ENCODE results near the gene DIP2C.

The DIP2C gene

GRCh38 chr10:232061-232460 lies 457.4 kb downstream of the DIP2C start:
- no peaks in the 10 kb centered on the region for H3F3A ChIP-seq (ENCODE audit: low read depth)
- H3K36me3 ChIP-seq (ENCODE audit: insufficient read depth, low read length) = peaks cover 5% of the 10 kb centered on the region
- no peak overlapping the region for H3K4me2 ChIP-seq (ENCODE audit: low read depth, low read length, poor library complexity, severe bottlenecking)
- TF ChIP-seq CTCF (conservative IDR thresholded peaks at IDR 0.05; ENCODE audit: low read length) (no peak), EZH2phosphoT487 (IDR thresholded peaks at IDR 0.05; ENCODE audit: borderline replicate concordance) (no peak)
- no peaks in the 10 kb centered on the region for H3K27me3 ChIP-seq (ENCODE audit: insufficient read depth, low read length, poor library complexity, severe bottlenecking)
- H4K20me1 ChIP-seq (ENCODE audit: insufficient read depth, low read length, poor library complexity, severe bottlenecking) = peaks cover 4% of the 10 kb centered on the region
- no peaks in the 10 kb centered on the region for H3K9me2 ChIP-seq (replicated peaks; ENCODE audit: low read depth, low read length)
- no peak overlapping the region for H3K9ac ChIP-seq (ENCODE audit: low read depth, low read length, poor library complexity, severe bottlenecking)
- H3K9me3 ChIP-seq (ENCODE audit: insufficient read depth, low read depth, low read length) = no peaks in the 10 kb centered on the region
- H3K4me1 ChIP-seq (ENCODE audit: insufficient read depth, low read length, poor library complexity, severe bottlenecking) = peaks cover 18% of the 10 kb centered on the region
- H3K79me2 ChIP-seq (ENCODE audit: insufficient read depth, low read length) = no peaks in the 10 kb centered on the region
- no peak overlapping the region for H2AFZ ChIP-seq (ENCODE audit: low read length)
- H3K4me3 ChIP-seq (ENCODE audit: low read length, poor library complexity, severe bottlenecking) = no peak overlapping the region

GRCh38 chr10:230758-231157 lies 458.7 kb downstream of the DIP2C start:
- H3K9ac ChIP-seq (ENCODE audit: low read depth, low read length, poor library complexity, severe bottlenecking) = no peak overlapping the region
- peaks cover 14% of the 10 kb centered on the region for H3K4me1 ChIP-seq (ENCODE audit: insufficient read depth, low read length, poor library complexity, severe bottlenecking)
- H3K9me2 ChIP-seq (replicated peaks; ENCODE audit: low read depth, low read length) = no peaks in the 10 kb centered on the region
- TF ChIP-seq EZH2phosphoT487 (IDR thresholded peaks at IDR 0.05; ENCODE audit: borderline replicate concordance) (no peak), CTCF (conservative IDR thresholded peaks at IDR 0.05; ENCODE audit: low read length) (peak; percentile 84)
- no peaks in the 10 kb centered on the region for H3F3A ChIP-seq (ENCODE audit: low read depth)
- no peak overlapping the region for H2AFZ ChIP-seq (ENCODE audit: low read length)
- no peaks in the 10 kb centered on the region; the same call in 1 of the 2 replicates for H3K36me3 ChIP-seq (ENCODE audit: insufficient read depth, low read length)
- no peak overlapping the region for H3K4me3 ChIP-seq (ENCODE audit: low read length, poor library complexity, severe bottlenecking)
- no peaks in the 10 kb centered on the region for H3K79me2 ChIP-seq (ENCODE audit: insufficient read depth, low read length)
- no peak overlapping the region for H3K4me2 ChIP-seq (ENCODE audit: low read depth, low read length, poor library complexity, severe bottlenecking)
- H3K27me3 ChIP-seq (ENCODE audit: insufficient read depth, low read length, poor library complexity, severe bottlenecking) = no peaks in the 10 kb centered on the region
- no peaks in the 10 kb centered on the region for H3K9me3 ChIP-seq (ENCODE audit: insufficient read depth, low read depth, low read length)
- peaks cover 4% of the 10 kb centered on the region for H4K20me1 ChIP-seq (ENCODE audit: insufficient read depth, low read length, poor library complexity, severe bottlenecking)

GRCh38 chr10:228366-228765 lies 461.1 kb downstream of the DIP2C start:
- no peak for TF ChIP-seq CTCF (conservative IDR thresholded peaks at IDR 0.05; ENCODE audit: low read length)
- no peak for TF ChIP-seq EZH2phosphoT487 (IDR thresholded peaks at IDR 0.05; ENCODE audit: borderline replicate concordance)
- Histone ChIP-seq H3K4me3 (ENCODE audit: low read length, poor library complexity, severe bottlenecking) (no peak overlapping the region), H3K79me2 (ENCODE audit: insufficient read depth, low read length) (no peaks in the 10 kb centered on the region), H3K9ac (ENCODE audit: low read depth, low read length, poor library complexity, severe bottlenecking) (no peak overlapping the region), H3K4me1 (ENCODE audit: insufficient read depth, low read length, poor library complexity, severe bottlenecking) (peaks cover 8% of the 10 kb centered on the region), H3K4me2 (ENCODE audit: low read depth, low read length, poor library complexity, severe bottlenecking) (peak overlapping the region; percentile 7), H3K36me3 (ENCODE audit: insufficient read depth, low read length) (no peaks in the 10 kb centered on the region; the same call in 1 of the 2 replicates), H3K9me3 (ENCODE audit: insufficient read depth, low read depth, low read length) (no peaks in the 10 kb centered on the region), H3K27me3 (ENCODE audit: insufficient read depth, low read length, poor library complexity, severe bottlenecking) (no peaks in the 10 kb centered on the region), H4K20me1 (ENCODE audit: insufficient read depth, low read length, poor library complexity, severe bottlenecking) (peaks cover 4% of the 10 kb centered on the region), H3F3A (ENCODE audit: low read depth) (no peaks in the 10 kb centered on the region), H3K9me2 (replicated peaks; ENCODE audit: low read depth, low read length) (no peaks in the 10 kb centered on the region), H2AFZ (ENCODE audit: low read length) (no peak overlapping the region)

Measured in Loucy (cell line).